GM12878 (cell line): ENCODE data around the gene SUGCT. TPM values are rescaled to one million over a fixed set of nuclear protein-coding genes. Genes with fewer than 3 reads are reported as not detected.

ENCODE experiments used
- ATAC-seq: fragments of 200-7000 bp; cut with Tn5 transposase; 3 replicates; pipeline ENCODE4 v1.9.1; 2020; ENCODE audit warnings: mild to moderate bottlenecking, moderate library complexity
- BruUV-seq: library from RNA; stranded (reverse); fragments of 400-500 nt; replicated peaks from 2 replicates; lab custom pipeline; 2021; lab: Mats Ljungman, UMichigan
- CTCF ChIA-PET: fragments of 300-600 bp; sonication (Branson Sonifier 250); formaldehyde crosslinking; extraction: SDS; loops from one replicate; lab custom pipeline; 2021; ENCODE audit warnings: inconsistent platforms; lab: Yijun Ruan, JAX
- POLR2A ChIA-PET: fragments of 350-600 bp; formaldehyde crosslinking; extraction: SDS; loops from one replicate; lab custom pipeline; 2021; ENCODE audit warnings: inconsistent platforms; lab: Charles Lee
- RAD21 ChIA-PET: fragments of 300-600 bp; sonication (Branson Sonifier 250); formaldehyde crosslinking; loops from one replicate; lab custom pipeline; 2023; ENCODE audit warnings: antibody characterized with exemption; ENCODE audit not compliant: unreplicated experiment; lab: Charles Lee
- SMC1A ChIA-PET: fragments of 300-600 bp; sonication (Branson Sonifier 250); formaldehyde crosslinking; loops from one replicate; lab custom pipeline; 2023; ENCODE audit not compliant: unreplicated experiment, uncharacterized antibody; lab: Charles Lee
- DNase-seq: peaks from one replicate; pipeline ENCODE4 v3.0.0-alpha.2; 2011; ENCODE audit warnings: low read depth, low spot score
- FAIRE-seq: peaks from 3 replicates; lab custom pipeline; 2011; peaks lifted over from hg19 to GRCh38; lab: Jason Lieb, UNC
- H2AFZ ChIP-seq: 2 replicates; pipeline ENCODE4 v1.6.0; 2011; ENCODE audit warnings: low read depth, low read length, control low read depth; ENCODE audit not compliant: control insufficient read depth
- H3K27ac ChIP-seq: 2 replicates; pipeline ENCODE4 v1.5.1; 2011; ENCODE audit warnings: control low read depth; ENCODE audit not compliant: control insufficient read depth, insufficient read depth
- H3K27me3 ChIP-seq, 2 experiments: replicated peaks in 1 of 2; 2 replicates each; pipeline versions ENCODE4 v1.6.0 to v1.6.1; 2011; ENCODE audit warnings: low read length in 1 of 2; ENCODE audit not compliant: control insufficient read depth in 2 of 2, insufficient read depth in 2 of 2
- H3K36me3 ChIP-seq, 2 experiments: 2 replicates each; pipeline ENCODE4 v1.5.1; 2011; ENCODE audit warnings: low read length in 1 of 2; ENCODE audit not compliant: control insufficient read depth in 2 of 2, insufficient read depth in 2 of 2
- H3K4me1 ChIP-seq: 2 replicates; pipeline ENCODE4 v1.6.1; 2011; ENCODE audit warnings: mild to moderate bottlenecking, low read length, moderate library complexity, mixed read lengths; ENCODE audit not compliant: control insufficient read depth, insufficient read depth
- H3K4me2 ChIP-seq: 2 replicates; pipeline ENCODE4 v1.6.0; 2011; ENCODE audit warnings: control low read depth; ENCODE audit not compliant: control insufficient read depth, insufficient read depth
- H3K4me3 ChIP-seq: fragments of 200-600 bp; sonication (generic); 2 replicates; pipeline ENCODE4 v1.5.1; 2016
- H3K79me2 ChIP-seq: 2 replicates; pipeline ENCODE4 v1.6.0; 2011; ENCODE audit warnings: low read length; ENCODE audit not compliant: control insufficient read depth, insufficient read depth
- H3K9ac ChIP-seq: 2 replicates; pipeline ENCODE4 v1.8.0; 2011; ENCODE audit warnings: low read length, control low read depth, mixed read lengths; ENCODE audit not compliant: control insufficient read depth, insufficient read depth
- H3K9me3 ChIP-seq: replicated peaks from 3 replicates; pipeline ENCODE4 v1.5.1; 2011; ENCODE audit warnings: mild to moderate bottlenecking, low read length; ENCODE audit not compliant: control insufficient read depth, insufficient read depth
- H4K20me1 ChIP-seq: 2 replicates; pipeline ENCODE4 v1.6.0; 2011; ENCODE audit not compliant: control insufficient read depth, insufficient read depth
- EZH2 ChIP-seq: IDR thresholded peaks from 2 replicates; pipeline ENCODE4 v1.6.1; 2012; ENCODE audit warnings: low read depth, mild to moderate bottlenecking, control low read depth, inconsistent platforms, low read length, borderline replicate concordance; ENCODE audit not compliant: control insufficient read depth
- GABPA ChIP-seq: IDR thresholded peaks from 2 replicates; pipeline ENCODE4 v1.6.1; 2014; ENCODE audit warnings: antibody characterized with exemption, low read depth, mild to moderate bottlenecking, inconsistent platforms
- IKZF2 ChIP-seq, 2 experiments: fragments of 450-650 bp; IDR thresholded peaks; 2 replicates each; pipeline ENCODE4 v1.6.1; 2017; ENCODE audit warnings: mild to moderate bottlenecking in 2 of 2, moderate library complexity in 2 of 2
- KLF5 ChIP-seq: fragments of 450-650 bp; IDR thresholded peaks from 2 replicates; pipeline ENCODE4 v1.6.1; 2014; ENCODE audit warnings: mild to moderate bottlenecking; ENCODE audit not compliant: partially characterized antibody
- MTA2 ChIP-seq: fragments of 450-650 bp; IDR thresholded peaks from 2 replicates; pipeline ENCODE4 v1.6.1; 2016; ENCODE audit warnings: low read depth, mild to moderate bottlenecking, moderate library complexity
- MYB ChIP-seq: fragments of 150-350 bp; IDR thresholded peaks from 2 replicates; pipeline ENCODE4 v1.6.1; 2014; ENCODE audit warnings: mild to moderate bottlenecking, low read depth, low read length, borderline replicate concordance
- PAX8 ChIP-seq: fragments of 450-650 bp; IDR thresholded peaks from 2 replicates; pipeline ENCODE4 v1.6.1; 2017; ENCODE audit warnings: mild to moderate bottlenecking, moderate library complexity
- RCOR1 ChIP-seq: conservative IDR thresholded peaks from 2 replicates; pipeline ENCODE4 v1.6.1; 2012; ENCODE audit warnings: low read depth, low read length, improper control_type of control experiment
- SRF ChIP-seq, 2 experiments: IDR thresholded peaks; 2 replicates each; pipeline ENCODE4 v1.6.1; 2011; ENCODE audit warnings: low read depth in 2 of 2, low read length in 2 of 2, mild to moderate bottlenecking in 1 of 2, moderate library complexity in 1 of 2
- YY1 ChIP-seq: IDR thresholded peaks from 2 replicates; pipeline ENCODE4 v1.6.1; 2011; ENCODE audit warnings: low read depth, mild to moderate bottlenecking, low read length
- WGBS: methylation state at CpG from one replicate; pipeline ENCODE4 v1.1.6; 2016; ENCODE audit warnings: low lambda C conversion rate; ENCODE audit not compliant: insufficient replicate concordance, insufficient coverage; ENCODE audit errors: missing lambda C conversion rate; 5-methylcytosine and 5-hydroxymethylcytosine counted together
- in situ Hi-C: fragments of 300-500 bp; cut with MboI; formaldehyde crosslinking; loops from 9 replicates; pipeline ENCODE4 v1.14.3; 2018; ENCODE audit warnings: mixed read lengths
- intact Hi-C: fragments of 100-400 bp; cut with micrococcal nuclease; formaldehyde crosslinking; loops from one replicate; pipeline ENCODE4 v1.14.2; 2022; ENCODE audit not compliant: unreplicated experiment
- polyA plus RNA-seq, 11 experiments: library from polyadenylated mRNA; depleted of rRNA in 4 of 11; unstranded in 6 of 11; stranded (reverse) in 5 of 11; fragments of >200 nt; fragmentation: Nextera tagmentation in 4 of 11; fragmentation: Illumina TruSeq in 1 of 11; extraction: Ambion mirVana in 4 of 11; extraction: Trizol in 1 of 11; gene quantifications; 1 replicate in 1 of 11; 2 replicates in 10 of 11; pipeline versions ENCODE4 v1.2.1 to v1.2.3, GENCODE V29; 2011 to 2016; ENCODE audit warnings: inconsistent platforms in 2 of 11, missing spikeins in 2 of 11, low read depth in 1 of 11
- total RNA-seq, 4 experiments: library from RNA; depleted of rRNA in 3 of 4; stranded (reverse); fragments of >200 nt in 3 of 4; fragmentation: Illumina TruSeq in 1 of 4; extraction: Trizol in 1 of 4; gene quantifications; 2 replicates each; pipeline versions ENCODE4 v1.2.1 to v1.2.3, GENCODE V29; 2013 to 2021
- TF ChIP-seq, protein P1 (sequence below): fragments of 450-650 bp; IDR thresholded peaks from 2 replicates; pipeline ENCODE4 v1.6.1; 2016; ENCODE audit warnings: mild to moderate bottlenecking
- TF ChIP-seq, protein P2 (sequence below): IDR thresholded peaks from 2 replicates; pipeline ENCODE4 v1.6.1; 2011; ENCODE audit warnings: borderline replicate concordance, low read depth, mild to moderate bottlenecking, moderate library complexity, low read length; ENCODE audit not compliant: insufficient read depth, poor library complexity, severe bottlenecking

The SUGCT gene
- total and polyA plus RNA-seq, 10 of the 15 experiments (the other 5 are each of a cell fraction or from before 2014, with no cell fraction given): 0.08 to 1.2 (median 0.67) TPM; not detected in 1

DNA sequence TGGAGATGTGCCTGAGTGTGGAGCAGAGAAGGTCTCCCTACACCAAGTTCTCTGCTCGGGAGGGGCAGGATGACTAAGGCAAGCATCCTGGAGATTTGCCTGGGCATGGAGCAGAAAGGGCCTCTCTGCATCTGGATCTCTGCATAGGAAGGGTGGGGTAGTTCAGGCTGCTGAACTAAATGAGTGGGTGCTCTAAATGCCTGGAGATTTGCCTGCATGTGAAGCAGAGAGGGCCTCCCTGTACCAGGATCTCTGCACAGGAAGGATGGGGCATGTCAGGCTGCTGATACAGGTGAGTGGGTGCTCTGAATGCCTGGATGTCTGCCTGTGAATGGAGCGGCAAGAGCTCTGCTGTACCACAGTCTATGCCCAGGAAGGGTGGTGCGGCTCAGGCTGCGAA is 680.7 kb downstream of the SUGCT start:
- BruUV-seq: no TSS peak
- H3K9me3 ChIP-seq: no peaks in the 10 kb centered on the region; the same call in 2 of the 3 replicates
- H3K27ac ChIP-seq: no peak overlapping the region
- ChIA-PET RAD21 (no interaction called here), SMC1A (no interaction called here), CTCF (no interaction called here), POLR2A (no interaction called here)
- 20% methylated on average over 4 of the region's 4 CpGs for WGBS
- intact Hi-C loops (no loop called here), in situ Hi-C loops (no loop called here)
- H4K20me1 ChIP-seq: no peaks in the 10 kb centered on the region
- no peak overlapping the region for H2AFZ ChIP-seq
- H3K27me3 ChIP-seq: no peaks in the 10 kb centered on the region
- DNase-seq: no peak
- no peak overlapping the region for H3K4me3 ChIP-seq
- H3K9ac ChIP-seq: no peak overlapping the region
- TF ChIP-seq EZH2 (no peak), KLF5 (no peak), MTA2 (no peak), IKZF2 (IDR thresholded peaks at IDR 0.05) (no peak), MYB (no peak), PAX8 (no peak), SRF (IDR thresholded peaks at IDR 0.05; ENCODE audit: low read depth in 2 of 2, low read length in 2 of 2) (no peak), YY1 (no peak), GABPA (no peak), RCOR1 (no peak)
- TF ChIP-seq, protein P1, sequence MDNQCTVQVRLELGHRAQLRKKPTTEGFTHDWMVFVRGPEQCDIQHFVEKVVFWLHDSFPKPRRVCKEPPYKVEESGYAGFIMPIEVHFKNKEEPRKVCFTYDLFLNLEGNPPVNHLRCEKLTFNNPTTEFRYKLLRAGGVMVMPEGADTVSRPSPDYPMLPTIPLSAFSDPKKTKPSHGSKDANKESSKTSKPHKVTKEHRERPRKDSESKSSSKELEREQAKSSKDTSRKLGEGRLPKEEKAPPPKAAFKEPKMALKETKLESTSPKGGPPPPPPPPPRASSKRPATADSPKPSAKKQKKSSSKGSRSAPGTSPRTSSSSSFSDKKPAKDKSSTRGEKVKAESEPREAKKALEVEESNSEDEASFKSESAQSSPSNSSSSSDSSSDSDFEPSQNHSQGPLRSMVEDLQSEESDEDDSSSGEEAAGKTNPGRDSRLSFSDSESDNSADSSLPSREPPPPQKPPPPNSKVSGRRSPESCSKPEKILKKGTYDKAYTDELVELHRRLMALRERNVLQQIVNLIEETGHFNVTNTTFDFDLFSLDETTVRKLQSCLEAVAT: no peak
- TF ChIP-seq, protein P2, sequence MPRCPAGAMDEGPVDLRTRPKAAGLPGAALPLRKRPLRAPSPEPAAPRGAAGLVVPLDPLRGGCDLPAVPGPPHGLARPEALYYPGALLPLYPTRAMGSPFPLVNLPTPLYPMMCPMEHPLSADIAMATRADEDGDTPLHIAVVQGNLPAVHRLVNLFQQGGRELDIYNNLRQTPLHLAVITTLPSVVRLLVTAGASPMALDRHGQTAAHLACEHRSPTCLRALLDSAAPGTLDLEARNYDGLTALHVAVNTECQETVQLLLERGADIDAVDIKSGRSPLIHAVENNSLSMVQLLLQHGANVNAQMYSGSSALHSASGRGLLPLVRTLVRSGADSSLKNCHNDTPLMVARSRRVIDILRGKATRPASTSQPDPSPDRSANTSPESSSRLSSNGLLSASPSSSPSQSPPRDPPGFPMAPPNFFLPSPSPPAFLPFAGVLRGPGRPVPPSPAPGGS: no peak
- no peak for ATAC-seq
- no peak overlapping the region for H3K4me2 ChIP-seq
- no peaks in the 10 kb centered on the region for H3K4me1 ChIP-seq
- no peaks in the 10 kb centered on the region for H3K79me2 ChIP-seq
- FAIRE-seq: no peak
- no peaks in the 10 kb centered on the region for H3K36me3 ChIP-seq
